ENCODE data around the gene TYMS. TPM values are rescaled to one million over a fixed set of nuclear protein-coding genes. Genes with fewer than 3 reads are reported as not detected.
A peak's percentile ranks its signal among the peaks of the same experiment; 100 is the strongest.

The TYMS gene
- total and polyA plus RNA-seq, 10 of the 15 experiments (the other 5 are each of a cell fraction or from before 2014, with no cell fraction given): 34.8 to 524 (median 219) TPM

GRCh38 chr18:673769-674168 is 16.3 kb downstream of the TYMS start:
- 84% methylated on average over 5 of the region's 5 CpGs for WGBS (ENCODE audit: insufficient coverage, insufficient replicate concordance, low lambda C conversion rate, missing lambda C conversion rate)
- intact Hi-C loops (cut with micrococcal nuclease; ENCODE audit: unreplicated experiment) (no loop called here), in situ Hi-C loops (cut with MboI) (no loop called here)
- ChIA-PET POLR2A (no interaction called here), CTCF (interaction anchor here (1.2 to 1.4 kb wide), 2 partner anchors 15 to 50 kb away, joined by 3 to 8 read pairs; no protein-coding TSS in a partner anchor), SMC1A (ENCODE audit: uncharacterized antibody, unreplicated experiment) (interaction anchor here (0.7 to 1.7 kb wide), 4 partner anchors 15 to 157 kb away, joined by 3 to 4 read pairs (median 3); no protein-coding TSS in a partner anchor), RAD21 (ENCODE audit: unreplicated experiment) (interaction anchor here (1.9 kb wide), 1 partner anchor 15 kb away, joined by 6 read pairs; no protein-coding TSS in a partner anchor)
- FAIRE-seq (no peak), ATAC-seq (no peak), DNase-seq (ENCODE audit: low read depth, low spot score) (no peak)
- Histone ChIP-seq H3K9me3 (replicated peaks; ENCODE audit: control insufficient read depth, insufficient read depth, low read length) (no peaks in the 10 kb centered on the region), H3K4me1 (ENCODE audit: control insufficient read depth, insufficient read depth, low read length) (no peaks in the 10 kb centered on the region; the same call in 1 of the 2 replicates), H3K36me3 (ENCODE audit: control insufficient read depth in 2 of 2, insufficient read depth in 2 of 2, low read length in 1 of 2) (peaks cover 13 to 39% of the 10 kb centered on the region in 2 experiments), H4K20me1 (ENCODE audit: control insufficient read depth, insufficient read depth) (no peaks in the 10 kb centered on the region), H3K79me2 (ENCODE audit: control insufficient read depth, insufficient read depth, low read length) (no peaks in the 10 kb centered on the region), H3K27ac (ENCODE audit: control insufficient read depth, insufficient read depth) (no peak overlapping the region), H3K4me3 (no peak overlapping the region), H3K9ac (ENCODE audit: control insufficient read depth, insufficient read depth, low read length) (no peak overlapping the region), H2AFZ (ENCODE audit: control insufficient read depth, low read depth, low read length) (no peak overlapping the region), H3K27me3 (replicated peaks in 1 of 2; ENCODE audit: control insufficient read depth in 2 of 2, insufficient read depth in 2 of 2, low read length in 1 of 2) (no peaks in the 10 kb centered on the region), H3K4me2 (ENCODE audit: control insufficient read depth, insufficient read depth) (no peak overlapping the region)
- no TSS peak for BruUV-seq (replicated peaks)
- TF ChIP-seq PAX8 (IDR thresholded peaks at IDR 0.05): no peak
- no peak for TF ChIP-seq JUND (IDR thresholded peaks at IDR 0.05; ENCODE audit: low read depth, low read length)

DNA sequence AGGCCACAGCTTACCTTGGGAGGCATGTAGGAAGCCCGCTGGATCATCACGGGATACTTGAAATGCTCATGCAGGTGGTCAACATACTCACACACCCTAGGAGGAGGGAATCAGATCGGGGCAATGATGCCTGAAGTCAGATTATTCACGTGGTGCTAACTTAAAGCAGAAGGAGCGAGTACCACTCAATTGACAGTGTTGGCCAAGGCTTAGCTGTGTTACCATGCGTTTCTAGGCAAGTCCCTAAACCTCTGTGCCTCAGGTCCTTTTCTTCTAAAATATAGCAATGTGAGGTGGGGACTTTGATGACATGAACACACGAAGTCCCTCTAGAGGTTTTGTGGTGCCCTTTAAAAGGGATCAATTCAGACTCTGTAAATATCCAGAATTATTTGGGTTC is 17.9 kb downstream of the TYMS start:
- POLR2A ChIA-PET: interaction anchor here (1.3 kb wide), 1 partner anchor 17 kb away, joined by 4 read pairs; no protein-coding TSS in a partner anchor
- Histone ChIP-seq H4K20me1 (ENCODE audit: control insufficient read depth, insufficient read depth) (no peaks in the 10 kb centered on the region), H3K36me3 (ENCODE audit: control insufficient read depth in 2 of 2, insufficient read depth in 2 of 2, low read length in 1 of 2) (peaks cover 9 to 31% of the 10 kb centered on the region in 2 experiments), H3K9me3 (replicated peaks; ENCODE audit: control insufficient read depth, insufficient read depth, low read length) (no peaks in the 10 kb centered on the region), H3K4me3 (no peak overlapping the region), H3K79me2 (ENCODE audit: control insufficient read depth, insufficient read depth, low read length) (no peaks in the 10 kb centered on the region), H2AFZ (ENCODE audit: control insufficient read depth, low read depth, low read length) (no peak overlapping the region), H3K9ac (ENCODE audit: control insufficient read depth, insufficient read depth, low read length) (no peak overlapping the region), H3K27ac (ENCODE audit: control insufficient read depth, insufficient read depth) (no peak overlapping the region), H3K27me3 (replicated peaks in 1 of 2; ENCODE audit: control insufficient read depth in 2 of 2, insufficient read depth in 2 of 2, low read length in 1 of 2) (no peaks in the 10 kb centered on the region), H3K4me2 (ENCODE audit: control insufficient read depth, insufficient read depth) (no peak overlapping the region), H3K4me1 (ENCODE audit: control insufficient read depth, insufficient read depth, low read length) (no peaks in the 10 kb centered on the region)
- ATAC-seq: no peak
- 92% methylated on average over 7 of the region's 7 CpGs for WGBS (ENCODE audit: insufficient coverage, insufficient replicate concordance, low lambda C conversion rate, missing lambda C conversion rate)
- RAD21 ChIA-PET (ENCODE audit: unreplicated experiment): no interaction called here
- no peak for FAIRE-seq
- TF ChIP-seq POLR2A (IDR thresholded peaks at IDR 0.05; ENCODE audit: low read depth, low read length): 0 out of 2 replicates have a peak, but pooled peaks have one; percentile 35
- no peak for TF ChIP-seq POLR2AphosphoS5 (IDR thresholded peaks at IDR 0.05; ENCODE audit: low read length)
- in situ Hi-C loops (cut with MboI) (no loop called here), intact Hi-C loops (cut with micrococcal nuclease; ENCODE audit: unreplicated experiment) (loop anchor here (5.0 kb wide), 1 partner anchor 53 kb away; no protein-coding TSS in a partner anchor)
- no peak for DNase-seq (ENCODE audit: low read depth, low spot score)
- SMC1A ChIA-PET (ENCODE audit: uncharacterized antibody, unreplicated experiment): no interaction called here
- no TSS peak for BruUV-seq (replicated peaks)
- CTCF ChIA-PET: interaction anchor here (0.9 to 1.1 kb wide), 2 partner anchors 56 to 157 kb away, joined by 3 read pairs; no protein-coding TSS in a partner anchor

All from GM12878 (cell line).